ENCODE results near the gene USP40. TPM values are rescaled to one million over a fixed set of nuclear protein-coding genes. Genes with fewer than 3 reads are reported as not detected.

Gene USP40
- total and polyA plus RNA-seq, 4 donors = 16.7 to 80.4 (median 35.7) TPM

DNA sequence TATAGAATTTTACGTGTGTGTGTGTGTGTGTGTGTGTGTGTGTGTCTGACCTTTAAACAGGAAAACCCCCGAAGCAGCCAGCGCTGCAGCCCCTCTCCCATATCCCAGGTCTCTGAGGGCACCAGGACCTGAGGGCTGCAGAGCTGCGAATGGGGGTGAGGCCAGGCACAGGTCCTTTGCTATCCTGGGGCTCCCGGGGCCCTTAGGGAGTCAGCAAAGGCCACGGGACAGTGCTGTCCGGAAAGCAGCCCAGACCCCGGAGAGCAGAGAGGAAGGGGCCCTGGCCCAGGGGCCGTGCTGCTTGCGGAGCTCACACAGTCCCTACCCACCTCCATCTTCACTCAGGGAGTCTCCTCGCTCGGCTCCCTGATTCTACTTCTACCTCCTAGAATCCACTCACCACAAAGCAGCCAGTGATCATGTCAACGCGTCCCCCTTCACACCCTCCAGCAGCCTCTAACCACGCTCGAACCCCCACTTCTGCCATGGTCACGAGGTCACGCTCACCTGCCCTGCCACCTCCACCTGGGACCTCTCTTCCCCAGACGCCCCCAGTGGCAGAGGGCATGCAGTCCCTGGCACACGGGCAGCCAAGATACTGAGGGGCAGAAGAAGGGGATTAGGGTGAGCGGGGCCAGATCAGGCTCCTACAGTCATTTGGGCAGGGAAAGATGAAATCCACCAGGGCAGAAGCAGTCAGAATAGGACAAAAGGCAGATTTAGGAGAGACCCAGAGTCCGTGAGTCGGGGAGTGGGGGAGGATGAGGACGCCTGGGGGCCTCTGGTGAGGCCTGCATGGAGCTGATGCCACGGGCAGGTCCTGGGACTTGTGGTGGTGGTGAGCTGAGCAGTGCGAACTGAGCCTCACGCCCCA, 86.7 kb downstream of the USP40 start:
- peaks cover 2 to 35% (median 18%) of the 10 kb centered on the region in 4 donors for H3K36me3 ChIP-seq (ENCODE audit: control insufficient read depth in 4 of 4, insufficient read depth in 4 of 4, low read length in 4 of 4)
- 88 to 94% methylated on average over 26 to 27 of the region's 27 CpGs for WGBS, 2 donors

DNA sequence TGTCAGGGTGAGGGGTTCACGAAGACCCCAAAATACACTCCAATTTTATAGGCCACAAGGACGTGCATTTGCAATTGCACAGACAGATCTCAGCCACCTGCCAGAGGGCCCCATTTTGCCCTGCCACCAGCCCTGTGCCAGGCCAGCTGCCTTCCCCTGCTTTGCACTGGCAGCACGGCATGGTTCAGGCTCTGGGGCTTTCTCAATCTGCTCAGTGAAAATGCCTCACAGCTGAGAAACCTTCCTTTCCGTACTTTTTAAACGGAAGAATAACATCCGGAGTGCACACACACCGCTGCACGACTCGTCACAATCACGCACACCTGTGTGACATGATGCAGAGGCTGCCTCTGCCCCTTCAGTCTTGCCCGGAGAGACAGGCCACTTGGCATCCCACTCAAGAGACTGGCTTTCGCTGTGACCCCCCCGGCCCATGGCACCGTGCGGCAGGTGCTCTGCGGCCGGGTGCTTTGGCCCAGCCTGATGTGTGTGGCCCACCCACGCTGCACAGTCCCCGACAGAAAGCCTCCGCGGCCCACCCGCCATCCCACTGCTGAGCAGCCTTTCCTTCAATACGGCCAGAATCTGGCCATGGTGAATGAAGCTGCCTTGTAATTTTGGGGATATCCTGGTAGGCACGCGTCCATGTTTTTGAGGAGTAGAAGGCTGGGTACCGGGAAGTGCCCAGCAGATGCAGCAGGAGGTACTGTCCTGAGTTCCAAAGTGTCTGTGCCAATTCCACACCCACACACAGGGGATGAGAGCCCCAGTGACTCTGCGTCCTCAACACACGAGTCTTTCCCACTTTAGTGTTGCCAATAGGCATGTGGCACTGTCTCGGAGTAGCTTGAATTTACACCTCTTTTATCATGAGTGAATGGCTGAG, 88.8 kb downstream of the USP40 start:
- WGBS, 2 donors = 95 to 96% methylated on average over 29 of the region's 29 CpGs
- TF ChIP-seq, protein P1, sequence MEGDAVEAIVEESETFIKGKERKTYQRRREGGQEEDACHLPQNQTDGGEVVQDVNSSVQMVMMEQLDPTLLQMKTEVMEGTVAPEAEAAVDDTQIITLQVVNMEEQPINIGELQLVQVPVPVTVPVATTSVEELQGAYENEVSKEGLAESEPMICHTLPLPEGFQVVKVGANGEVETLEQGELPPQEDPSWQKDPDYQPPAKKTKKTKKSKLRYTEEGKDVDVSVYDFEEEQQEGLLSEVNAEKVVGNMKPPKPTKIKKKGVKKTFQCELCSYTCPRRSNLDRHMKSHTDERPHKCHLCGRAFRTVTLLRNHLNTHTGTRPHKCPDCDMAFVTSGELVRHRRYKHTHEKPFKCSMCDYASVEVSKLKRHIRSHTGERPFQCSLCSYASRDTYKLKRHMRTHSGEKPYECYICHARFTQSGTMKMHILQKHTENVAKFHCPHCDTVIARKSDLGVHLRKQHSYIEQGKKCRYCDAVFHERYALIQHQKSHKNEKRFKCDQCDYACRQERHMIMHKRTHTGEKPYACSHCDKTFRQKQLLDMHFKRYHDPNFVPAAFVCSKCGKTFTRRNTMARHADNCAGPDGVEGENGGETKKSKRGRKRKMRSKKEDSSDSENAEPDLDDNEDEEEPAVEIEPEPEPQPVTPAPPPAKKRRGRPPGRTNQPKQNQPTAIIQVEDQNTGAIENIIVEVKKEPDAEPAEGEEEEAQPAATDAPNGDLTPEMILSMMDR (IDR thresholded peaks at IDR 0.05; ENCODE audit: control extremely low read depth, extremely low read depth) = no peak
- H3K4me1 ChIP-seq (ENCODE audit: control insufficient read depth in 5 of 5, insufficient read depth in 5 of 5, low read length in 5 of 5) = peaks cover 0 to 21% (median 7%) of the 10 kb centered on the region in 5 donors
- H3K9ac ChIP-seq (ENCODE audit: insufficient read depth in 1 of 2, low read length in 2 of 2) = no peak overlapping the region
- no peaks in the 10 kb centered on the region for H3K27me3 ChIP-seq (ENCODE audit: control insufficient read depth in 3 of 3, insufficient read depth in 3 of 3, low read length in 2 of 3)
- no peak for ATAC-seq (ENCODE audit: insufficient read depth, low FRiP score)
- H3K36me3 ChIP-seq (ENCODE audit: control insufficient read depth in 4 of 4, insufficient read depth in 4 of 4, low read length in 4 of 4) = peaks cover 3 to 38% (median 15%) of the 10 kb centered on the region in 4 donors
- no peak for DNase-seq
- no peak overlapping the region for H3K4me3 ChIP-seq
- no peaks in the 10 kb centered on the region for H3K9me3 ChIP-seq (ENCODE audit: control insufficient read depth in 4 of 4, insufficient read depth in 3 of 4, low read length in 3 of 4)
- H3K27ac ChIP-seq (ENCODE audit: low read depth in 1 of 2, low read length in 1 of 2) = no peak overlapping the region

More for the DNA sequence above, 86.7 kb downstream of the USP40 start:
- TF ChIP-seq, protein P1 (IDR thresholded peaks at IDR 0.05; ENCODE audit: control extremely low read depth, extremely low read depth) = no peak
- Histone ChIP-seq H3K9me3 (ENCODE audit: control insufficient read depth in 4 of 4, insufficient read depth in 3 of 4, low read length in 3 of 4) (no peaks in the 10 kb centered on the region), H3K27ac (ENCODE audit: low read depth in 1 of 2, low read length in 1 of 2) (peak overlapping the region in 1 of 2 donors; percentile 84), H3K4me1 (ENCODE audit: control insufficient read depth in 5 of 5, insufficient read depth in 5 of 5, low read length in 5 of 5) (peaks cover 0 to 21% (median 7%) of the 10 kb centered on the region in 5 donors), H3K9ac (ENCODE audit: insufficient read depth in 1 of 2, low read length in 2 of 2) (no peak overlapping the region), H3K4me3 (no peak overlapping the region), H3K27me3 (ENCODE audit: control insufficient read depth in 3 of 3, insufficient read depth in 3 of 3, low read length in 2 of 3) (no peaks in the 10 kb centered on the region)
- ATAC-seq (ENCODE audit: insufficient read depth, low FRiP score) (no peak), DNase-seq (no peak)

DNA sequence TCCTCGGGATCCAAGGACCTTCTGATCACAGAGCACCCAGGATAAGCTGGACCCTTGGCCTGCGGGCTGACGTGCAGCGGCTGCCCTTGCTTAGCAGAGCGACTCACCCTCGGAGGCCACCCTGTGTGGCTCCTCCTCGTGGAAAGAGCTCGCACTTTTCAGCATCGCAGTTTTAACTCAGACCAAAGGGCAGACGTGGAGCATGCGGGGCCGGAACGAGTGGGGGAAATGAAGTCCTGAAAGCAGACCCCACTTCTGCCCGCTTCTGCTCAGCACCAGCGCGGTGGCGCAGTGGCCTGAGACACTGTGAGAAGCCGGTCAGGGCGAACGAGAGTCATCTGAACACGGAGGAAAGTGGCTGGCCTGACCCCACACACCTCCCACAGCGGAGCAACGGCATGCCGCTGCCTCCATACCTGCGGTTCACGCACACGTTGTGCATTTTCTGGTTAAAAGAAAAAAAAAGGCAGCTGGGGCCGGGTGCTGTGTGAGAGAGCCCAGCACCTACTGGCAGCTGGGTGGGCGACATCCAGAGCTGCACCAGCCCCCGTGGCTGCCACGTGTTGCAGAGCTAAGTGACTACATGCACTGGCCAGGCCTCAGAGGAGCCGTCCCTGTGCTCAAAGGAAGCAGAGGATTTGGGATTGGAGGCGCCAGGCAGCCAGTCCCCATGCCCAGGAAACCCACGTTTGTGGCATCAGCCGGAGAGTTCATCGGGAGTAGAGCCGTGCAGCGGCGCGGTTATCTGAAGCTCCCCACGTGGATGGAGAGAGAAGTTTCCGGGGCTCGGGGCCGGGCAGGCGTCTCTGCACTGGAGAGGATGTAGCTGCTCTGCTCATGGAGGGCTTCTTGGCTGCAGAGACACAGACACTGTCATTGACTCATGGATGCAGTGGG, 89.7 kb downstream of the USP40 start:
- 94 to 95% methylated on average over 45 of the region's 45 CpGs for WGBS, 2 donors

More for the DNA sequence above, 89.7 kb downstream of the USP40 start:
- ATAC-seq (ENCODE audit: insufficient read depth, low FRiP score) = no peak
- Histone ChIP-seq H3K27me3 (ENCODE audit: control insufficient read depth in 3 of 3, insufficient read depth in 3 of 3, low read length in 2 of 3) (no peaks in the 10 kb centered on the region), H3K4me3 (no peak overlapping the region), H3K9ac (ENCODE audit: insufficient read depth in 1 of 2, low read length in 2 of 2) (no peak overlapping the region), H3K27ac (ENCODE audit: low read depth in 1 of 2, low read length in 1 of 2) (no peak overlapping the region), H3K36me3 (ENCODE audit: control insufficient read depth in 4 of 4, insufficient read depth in 4 of 4, low read length in 4 of 4) (peaks cover 3 to 36% (median 15%) of the 10 kb centered on the region in 4 donors), H3K9me3 (ENCODE audit: control insufficient read depth in 4 of 4, insufficient read depth in 3 of 4, low read length in 3 of 4) (no peaks in the 10 kb centered on the region), H3K4me1 (ENCODE audit: control insufficient read depth in 5 of 5, insufficient read depth in 5 of 5, low read length in 5 of 5) (peaks cover 0 to 20% (median 6%) of the 10 kb centered on the region in 5 donors)
- DNase-seq = no peak
- TF ChIP-seq, protein P1 (IDR thresholded peaks at IDR 0.05; ENCODE audit: control extremely low read depth, extremely low read depth) = no peak

Data from lung (tissue), 12 donors.